NCI-H82 treated with DMSO at 0.1 percent for 48 hours (cell line): ENCODE results near the gene PAX5.

Experiments used
- DNase-seq: peaks from one replicate; lab custom pipeline; 2025; ENCODE audit not compliant: unreplicated experiment; lab: John Stamatoyannopoulos, UW

PAX5 gene

GRCh38 chr9:36864491-36865410, 169.3 kb downstream of the PAX5 start:
- no peak for DNase-seq

GRCh38 chr9:36862206-36863145, 171.6 kb downstream of the PAX5 start:
- DNase-seq = no peak

GRCh38 chr9:36861528-36862205, 172.4 kb downstream of the PAX5 start:
- DNase-seq = no peak

- DNase-seq = no peak
These were observed 175.2 kb downstream of the PAX5 start for GRCh38 chr9:36858805-36859375.

- DNase-seq = no peak
These were observed 178.4 kb downstream of the PAX5 start for GRCh38 chr9:36855448-36856315.

- no peak for DNase-seq
These were observed 179.3 kb downstream of the PAX5 start for GRCh38 chr9:36854751-36855150.

- no peak for DNase-seq
These were observed 180.0 kb downstream of the PAX5 start for GRCh38 chr9:36854034-36854433.

GRCh38 chr9:36853233-36853632, 180.8 kb downstream of the PAX5 start:
- DNase-seq = no peak

GRCh38 chr9:36849943-36850342, 184.1 kb downstream of the PAX5 start:
- no peak for DNase-seq

- no peak for DNase-seq
These were observed 185.1 kb downstream of the PAX5 start for GRCh38 chr9:36848946-36849345.

- DNase-seq = no peak
These were observed 186.0 kb downstream of the PAX5 start for GRCh38 chr9:36847781-36848673.

GRCh38 chr9:36846621-36847020, 187.4 kb downstream of the PAX5 start:
- DNase-seq = no peak

- DNase-seq = no peak
These were observed 188.2 kb downstream of the PAX5 start for GRCh38 chr9:36845844-36846243.

- no peak for DNase-seq
These were observed 189.1 kb downstream of the PAX5 start for GRCh38 chr9:36844961-36845360.

GRCh38 chr9:36843964-36844363, 190.1 kb downstream of the PAX5 start:
- no peak for DNase-seq

- no peak for DNase-seq
These were observed 191.2 kb downstream of the PAX5 start for GRCh38 chr9:36842560-36843530.

GRCh38 chr9:36840898-36841536, 193.1 kb downstream of the PAX5 start:
- DNase-seq = no peak
